Gastrocnemius medialis (tissue), 4 donors: ENCODE measurements around the gene ID1. TPM values are rescaled to one million over a fixed set of nuclear protein-coding genes. Genes with fewer than 3 reads are reported as not detected.
A peak's percentile ranks its signal among the peaks of the same experiment; 100 is the strongest.

Experiments used
- ATAC-seq, 2 donors: fragments of 150-250 bp; one replicate each; pipeline ENCODE4 v1.9.1; 2016
- DNase-seq, 2 donors: peaks; one replicate each; pipeline ENCODE4 v3.0.0-alpha.2; 2019
- H3K27ac ChIP-seq, 4 donors: fragments of 200-600 bp; sonication (generic); 1 replicate in 1 of 4; 2 replicates in 3 of 4; pipeline ENCODE4 v1.5.1; 2016 to 2018; ENCODE audit warnings: mild to moderate bottlenecking in 2 of 4, moderate library complexity in 1 of 4
- H3K27me3 ChIP-seq, 3 donors: fragments of 200-600 bp; sonication (generic) in 2 of 3; 1 replicate in 1 of 3; 2 replicates in 2 of 3; pipeline versions ENCODE4 v1.5.1 to v1.6.0; 2016 to 2019; ENCODE audit warnings: mild to moderate bottlenecking in 1 of 3, moderate library complexity in 1 of 3
- H3K36me3 ChIP-seq, 2 donors: fragments of 200-600 bp; sonication (generic) in 1 of 2; one replicate each; pipeline ENCODE4 v1.5.1; 2017 to 2018
- H3K4me1 ChIP-seq, 2 donors: fragments of 200-600 bp; sonication (generic) in 1 of 2; one replicate each; pipeline ENCODE4 v1.5.1; 2016 to 2017; ENCODE audit warnings: mild to moderate bottlenecking in 2 of 2
- H3K4me3 ChIP-seq, 4 donors: fragments of 200-600 bp; sonication (generic) in 3 of 4; 1 replicate in 1 of 4; 2 replicates in 3 of 4; pipeline ENCODE4 v1.5.1; 2016 to 2019; ENCODE audit warnings: mild to moderate bottlenecking in 2 of 4
- H3K9me3 ChIP-seq, 3 donors: fragments of 200-600 bp; sonication (generic) in 2 of 3; 1 replicate in 1 of 3; 2 replicates in 2 of 3; pipeline ENCODE4 v1.5.1; 2016 to 2019
- POLR2A ChIP-seq, 2 donors: fragments of 450-650 bp; IDR thresholded peaks; one replicate each; pipeline ENCODE4 v1.6.1; 2017; ENCODE audit warnings: antibody characterized with exemption in 2 of 2, mild to moderate bottlenecking in 2 of 2, moderate library complexity in 2 of 2
- in situ Hi-C, 4 donors: fragments of 200-750 bp; cut with MboI; loops; one replicate each; pipeline versions ENCODE4 v1.15.0 to v1.8.0; 2017; ENCODE audit warnings: low sequenced_read_pairs in 4 of 4
- intact Hi-C: fragments of 100-400 bp; cut with DNase I; formaldehyde crosslinking; loops from one replicate; pipeline ENCODE4 v1.15.1; 2023; ENCODE audit warnings: low total_unique reads
- total RNA-seq, 4 donors: library from RNA; depleted of rRNA; stranded (reverse); fragments of >200 nt; gene quantifications; one replicate each; pipeline versions ENCODE4 v1.1.0 to v1.2.3, GENCODE V29; 2016
- TF ChIP-seq, protein P1 (sequence below), 5 experiments: fragments of 450-650 bp in 3 of 5; fragments of 200-600 bp in 2 of 5; sonication (generic) in 2 of 5; IDR thresholded peaks in 4 of 5; conservative IDR thresholded peaks in 1 of 5; 1 replicate in 4 of 5; 2 replicates in 1 of 5; pipeline ENCODE4 v1.5.1; 2016 to 2019; ENCODE audit warnings: antibody characterized with exemption in 5 of 5, mild to moderate bottlenecking in 3 of 5, moderate library complexity in 3 of 5

The ID1 gene
- total RNA-seq, 4 donors from 2014 or later, result 115 to 206 (median 148) TPM

DNA sequence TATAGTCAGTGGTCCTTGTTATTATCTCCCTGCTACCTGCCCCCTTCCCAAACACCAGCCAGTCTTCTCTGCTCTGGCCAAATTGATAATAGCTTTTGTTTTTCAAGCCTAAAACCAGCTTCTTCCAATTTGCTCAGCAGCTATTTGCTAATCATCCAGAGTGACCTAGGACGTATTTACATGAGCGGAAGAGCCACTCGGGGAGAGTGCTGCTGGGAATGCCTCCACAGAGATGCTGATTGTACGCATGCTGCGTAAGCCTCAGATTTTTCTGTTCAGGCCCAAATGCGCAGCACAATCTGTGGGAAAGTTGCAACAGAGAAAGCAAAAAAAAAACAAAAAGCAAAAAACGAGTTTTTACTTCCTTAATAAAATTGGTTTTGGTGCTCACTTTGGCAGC is 24.4 kb upstream of the ID1 start:
- Histone ChIP-seq H3K27ac (no peak overlapping the region), H3K4me3 (no peak overlapping the region), H3K9me3 (no peaks in the 10 kb centered on the region), H3K36me3 (no peaks in the 10 kb centered on the region), H3K27me3 (no peaks in the 10 kb centered on the region), H3K4me1 (no peaks in the 10 kb centered on the region)
- intact Hi-C loops, result no loop called here
- in situ Hi-C loops, result no loop called here
- no peak for TF ChIP-seq POLR2A (IDR thresholded peaks at IDR 0.05)
- TF ChIP-seq, protein P1, sequence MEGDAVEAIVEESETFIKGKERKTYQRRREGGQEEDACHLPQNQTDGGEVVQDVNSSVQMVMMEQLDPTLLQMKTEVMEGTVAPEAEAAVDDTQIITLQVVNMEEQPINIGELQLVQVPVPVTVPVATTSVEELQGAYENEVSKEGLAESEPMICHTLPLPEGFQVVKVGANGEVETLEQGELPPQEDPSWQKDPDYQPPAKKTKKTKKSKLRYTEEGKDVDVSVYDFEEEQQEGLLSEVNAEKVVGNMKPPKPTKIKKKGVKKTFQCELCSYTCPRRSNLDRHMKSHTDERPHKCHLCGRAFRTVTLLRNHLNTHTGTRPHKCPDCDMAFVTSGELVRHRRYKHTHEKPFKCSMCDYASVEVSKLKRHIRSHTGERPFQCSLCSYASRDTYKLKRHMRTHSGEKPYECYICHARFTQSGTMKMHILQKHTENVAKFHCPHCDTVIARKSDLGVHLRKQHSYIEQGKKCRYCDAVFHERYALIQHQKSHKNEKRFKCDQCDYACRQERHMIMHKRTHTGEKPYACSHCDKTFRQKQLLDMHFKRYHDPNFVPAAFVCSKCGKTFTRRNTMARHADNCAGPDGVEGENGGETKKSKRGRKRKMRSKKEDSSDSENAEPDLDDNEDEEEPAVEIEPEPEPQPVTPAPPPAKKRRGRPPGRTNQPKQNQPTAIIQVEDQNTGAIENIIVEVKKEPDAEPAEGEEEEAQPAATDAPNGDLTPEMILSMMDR (IDR thresholded peaks at IDR 0.05 in 4 of 5, conservative IDR thresholded peaks at IDR 0.05 in 1 of 5), result no peak
- DNase-seq (no peak), ATAC-seq (no peak)

DNA sequence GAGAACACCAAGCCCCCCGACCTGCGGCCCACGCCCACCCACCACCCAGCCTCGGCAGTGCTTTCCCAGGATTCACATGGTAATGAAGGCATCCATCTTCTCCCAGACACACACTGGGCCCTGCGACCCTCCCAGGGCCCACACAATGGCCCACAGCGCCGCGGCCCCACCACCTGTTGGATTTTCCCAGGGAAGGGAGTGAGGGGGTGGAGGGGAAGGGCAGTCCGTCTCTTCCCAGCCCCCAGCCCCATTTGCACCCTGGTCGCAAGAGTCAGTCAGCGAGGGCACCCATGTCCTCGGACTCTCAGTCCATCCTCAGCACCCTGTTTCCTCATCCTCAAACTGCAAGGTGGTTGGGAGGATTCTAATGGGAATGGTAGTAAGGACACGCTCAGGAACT is 23.7 kb upstream of the ID1 start:
- TF ChIP-seq POLR2A (IDR thresholded peaks at IDR 0.05), result no peak
- no peaks in the 10 kb centered on the region for H3K9me3 ChIP-seq
- no peak overlapping the region for H3K27ac ChIP-seq
- in situ Hi-C loops, result no loop called here
- no peak for DNase-seq
- intact Hi-C loops, result no loop called here
- no peaks in the 10 kb centered on the region for H3K36me3 ChIP-seq
- no peak for ATAC-seq
- H3K4me1 ChIP-seq, result no peaks in the 10 kb centered on the region
- H3K4me3 ChIP-seq, result no peak overlapping the region
- no peaks in the 10 kb centered on the region for H3K27me3 ChIP-seq

- in situ Hi-C loops (no loop called here), intact Hi-C loops (no loop called here)
- no peaks in the 10 kb centered on the region for H3K36me3 ChIP-seq
- peak; percentile 58 to 63 for ATAC-seq
- no peaks in the 10 kb centered on the region for H3K27me3 ChIP-seq
- H3K4me1 ChIP-seq, result peaks cover 4 to 11% of the 10 kb centered on the region in 2 donors
- DNase-seq, result no peak
- no peaks in the 10 kb centered on the region for H3K9me3 ChIP-seq
- peak overlapping the region; percentile 42 to 67 (median 56) for H3K4me3 ChIP-seq
- peak overlapping the region; percentile 67 to 75 (median 69) for H3K27ac ChIP-seq
- peak in 1 of 2 donors; percentile 13 for TF ChIP-seq POLR2A (IDR thresholded peaks at IDR 0.05)
- TF ChIP-seq, protein P1 (IDR thresholded peaks at IDR 0.05 in 4 of 5, conservative IDR thresholded peaks at IDR 0.05 in 1 of 5), result no peak
Observed at GRCh38 chr20:31587545-31588389, 17.3 kb upstream of the ID1 start.

- Histone ChIP-seq H3K27ac (peak overlapping the region in 1 of 4 donors; percentile 18), H3K4me1 (peaks cover 4 to 11% of the 10 kb centered on the region in 2 donors), H3K9me3 (no peaks in the 10 kb centered on the region), H3K36me3 (no peaks in the 10 kb centered on the region), H3K4me3 (no peak overlapping the region), H3K27me3 (no peaks in the 10 kb centered on the region)
- no peak for TF ChIP-seq POLR2A (IDR thresholded peaks at IDR 0.05)
- TF ChIP-seq, protein P1 (IDR thresholded peaks at IDR 0.05 in 4 of 5, conservative IDR thresholded peaks at IDR 0.05 in 1 of 5), result no peak
- DNase-seq, result no peak
- in situ Hi-C loops, result no loop called here
- no peak for ATAC-seq
- intact Hi-C loops, result no loop called here
Observed at GRCh38 chr20:31590717-31591225, 14.3 kb upstream of the ID1 start.

- H3K36me3 ChIP-seq, result no peaks in the 10 kb centered on the region
- TF ChIP-seq POLR2A (IDR thresholded peaks at IDR 0.05), result no peak
- TF ChIP-seq, protein P1 (IDR thresholded peaks at IDR 0.05 in 4 of 5, conservative IDR thresholded peaks at IDR 0.05 in 1 of 5), result no peak
- DNase-seq (no peak), ATAC-seq (no peak)
- intact Hi-C loops, result no loop called here
- no peak overlapping the region for H3K4me3 ChIP-seq
- H3K9me3 ChIP-seq, result no peaks in the 10 kb centered on the region
- peak overlapping the region in 3 of 4 donors; percentile 5 to 52 (median 35) for H3K27ac ChIP-seq
- H3K27me3 ChIP-seq, result no peaks in the 10 kb centered on the region
- no peaks in the 10 kb centered on the region for H3K4me1 ChIP-seq
- in situ Hi-C loops, result no loop called here
Observed at GRCh38 chr20:31593221-31594001, 11.7 kb upstream of the ID1 start.
